SH-SY5Y (cell line): Measurements from ENCODE around the gene RABGAP1L.

ENCODE experiments used
- GATA2 ChIP-seq: IDR thresholded peaks from 2 replicates; pipeline ENCODE4 v1.6.1; 2011; ENCODE audit warnings: mild to moderate bottlenecking, low read depth, low read length
- GATA3 ChIP-seq: IDR thresholded peaks from 2 replicates; pipeline ENCODE4 v1.6.1; 2011; ENCODE audit warnings: low read depth, mild to moderate bottlenecking, low read length, moderate library complexity

DNA sequence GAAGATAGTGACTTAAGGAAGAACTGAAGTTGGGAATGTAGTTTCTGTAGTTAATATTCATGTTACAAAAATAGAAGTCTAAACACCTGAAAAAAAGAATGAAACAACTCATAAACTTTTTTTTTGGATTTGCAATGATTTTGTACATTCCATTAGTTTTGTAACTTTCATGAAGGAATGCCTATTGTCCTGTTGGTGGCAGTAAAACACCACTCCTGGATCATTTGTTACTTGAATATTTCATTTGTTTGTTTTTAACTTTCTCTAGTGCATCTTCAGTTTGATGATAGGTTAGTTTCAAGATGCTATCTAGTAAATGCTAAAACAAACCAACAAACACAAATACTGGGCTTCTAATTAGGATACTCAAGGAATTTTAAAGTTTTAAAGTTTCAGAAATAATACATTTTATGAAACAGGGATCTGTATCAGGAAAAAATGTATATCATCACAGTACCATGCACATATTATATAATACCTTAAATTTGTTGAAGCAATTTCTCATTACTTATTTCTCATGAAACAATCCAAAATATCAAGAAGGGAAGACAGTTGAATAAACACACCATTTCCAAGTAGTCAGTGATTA is 610.7 kb downstream of the RABGAP1L start:
- TF ChIP-seq GATA3 (no peak), GATA2 (no peak)
